ENCODE measurements around the gene GIMAP4.

Gene GIMAP4

GRCh38 chr7:150531704-150532103 lies 35.5 kb upstream of the GIMAP4 start:
- ChIA-PET CTCF (no interaction called here), POLR2A (no interaction called here)
- no peak for TF ChIP-seq ZNF600 (tag by site-specific recombination; IDR thresholded peaks at IDR 0.05)
- no peak for TF ChIP-seq ZEB2 (tag by site-specific recombination; IDR thresholded peaks at IDR 0.05)
- TF ChIP-seq INSM2 (tag by site-specific recombination; IDR thresholded peaks at IDR 0.05) = no peak
- TF ChIP-seq CTCF (tag by site-specific recombination; IDR thresholded peaks at IDR 0.05) = no peak
- TF ChIP-seq ZIC2 (tag by site-specific recombination; IDR thresholded peaks at IDR 0.05) = no peak
- no peak for TF ChIP-seq ZFP3 (tag by site-specific recombination; IDR thresholded peaks at IDR 0.05; ENCODE audit: low read depth)
- no peak for TF ChIP-seq ZNF311 (tag by site-specific recombination; IDR thresholded peaks at IDR 0.05; ENCODE audit: borderline replicate concordance)
- TF ChIP-seq BCL11A (tag by site-specific recombination; IDR thresholded peaks at IDR 0.05; ENCODE audit: low read depth) = no peak
- peak; percentile 56 for TF ChIP-seq ZNF529 (tag by site-specific recombination; IDR thresholded peaks at IDR 0.05; ENCODE audit: insufficient replicate concordance)
- TF ChIP-seq SETDB1 (IDR thresholded peaks at IDR 0.05; ENCODE audit: insufficient read length, low read length) = peak; percentile 54
- no peak for TF ChIP-seq ZNF248 (tag by site-specific recombination; IDR thresholded peaks at IDR 0.05)
- no peak for TF ChIP-seq ZNF169 (tag by site-specific recombination; IDR thresholded peaks at IDR 0.05)
- no peak for TF ChIP-seq SCRT2 (tag by site-specific recombination; IDR thresholded peaks at IDR 0.05)
- TF ChIP-seq KLF16 (tag by site-specific recombination; IDR thresholded peaks at IDR 0.05) = no peak
- no peak for TF ChIP-seq ZSCAN4 (tag by site-specific recombination; IDR thresholded peaks at IDR 0.05)
- no peak for TF ChIP-seq ZNF549 (tag by site-specific recombination; IDR thresholded peaks at IDR 0.05)
- H3K9me3 ChIP-seq (ENCODE audit: control insufficient read depth, insufficient read depth, low read depth, low read length) = no peaks in the 10 kb centered on the region
- no peak overlapping the region for H3K27ac ChIP-seq (ENCODE audit: extremely low read depth, low read depth, low read length)
- H3K36me3 ChIP-seq (ENCODE audit: control insufficient read depth in 2 of 2, insufficient read depth in 1 of 2, low read length in 2 of 2) = no peaks in the 10 kb centered on the region
- H3K4me3 ChIP-seq (ENCODE audit: low read depth, low read length) = no peak overlapping the region
- no peaks in the 10 kb centered on the region for H3K4me1 ChIP-seq (ENCODE audit: control insufficient read depth, insufficient read depth, low read length)

- ChIA-PET POLR2A (no interaction called here), CTCF (no interaction called here)
- Histone ChIP-seq H3K36me3 (ENCODE audit: control insufficient read depth in 2 of 2, insufficient read depth in 1 of 2, low read length in 2 of 2) (no peaks in the 10 kb centered on the region), H3K4me3 (ENCODE audit: low read depth, low read length) (no peak overlapping the region), H3K27ac (ENCODE audit: extremely low read depth, low read depth, low read length) (no peak overlapping the region), H3K9me3 (ENCODE audit: control insufficient read depth, insufficient read depth, low read depth, low read length) (no peaks in the 10 kb centered on the region), H3K4me1 (ENCODE audit: control insufficient read depth, insufficient read depth, low read length) (no peaks in the 10 kb centered on the region)
- no peak for TF ChIP-seq ZNF157 (tag by site-specific recombination; IDR thresholded peaks at IDR 0.05)
- peak; percentile 73 for TF ChIP-seq SETDB1 (IDR thresholded peaks at IDR 0.05; ENCODE audit: insufficient read length, low read length)
Measured at GRCh38 chr7:150538259-150538658, 28.9 kb upstream of the GIMAP4 start.

- no peaks in the 10 kb centered on the region for H3K36me3 ChIP-seq (ENCODE audit: control insufficient read depth in 2 of 2, insufficient read depth in 1 of 2, low read length in 2 of 2)
- no peaks in the 10 kb centered on the region for H3K4me1 ChIP-seq (ENCODE audit: control insufficient read depth, insufficient read depth, low read length)
- ChIA-PET POLR2A (no interaction called here), CTCF (no interaction called here)
- H3K9me3 ChIP-seq (ENCODE audit: control insufficient read depth, insufficient read depth, low read depth, low read length) = no peaks in the 10 kb centered on the region
- no peak overlapping the region for H3K4me3 ChIP-seq (ENCODE audit: low read depth, low read length)
- no peak overlapping the region for H3K27ac ChIP-seq (ENCODE audit: extremely low read depth, low read depth, low read length)
- no peak for TF ChIP-seq EGR2 (tag by site-specific recombination; IDR thresholded peaks at IDR 0.05; ENCODE audit: low read depth)
- TF ChIP-seq ZNF19 (tag by site-specific recombination; IDR thresholded peaks at IDR 0.05; ENCODE audit: low read depth) = no peak
- TF ChIP-seq ZNF701 (tag by site-specific recombination; IDR thresholded peaks at IDR 0.05) = no peak
- TF ChIP-seq REPIN1 (tag by site-specific recombination; IDR thresholded peaks at IDR 0.05; ENCODE audit: low read depth) = no peak
- TF ChIP-seq ZNF692 (tag by site-specific recombination; IDR thresholded peaks at IDR 0.05) = no peak
- no peak for TF ChIP-seq ZNF341 (tag by site-specific recombination; IDR thresholded peaks at IDR 0.05; ENCODE audit: low read depth)
- TF ChIP-seq ZNF350 (tag by site-specific recombination; IDR thresholded peaks at IDR 0.05) = no peak
- TF ChIP-seq ZNF658 (tag by site-specific recombination; IDR thresholded peaks at IDR 0.05) = no peak
- no peak for TF ChIP-seq ZNF76 (tag by site-specific recombination; IDR thresholded peaks at IDR 0.05; ENCODE audit: borderline replicate concordance, low read depth)
- TF ChIP-seq ZBTB26 (tag by site-specific recombination; optimal IDR thresholded peaks at IDR 0.05) = no peak
Measured at GRCh38 chr7:150553163-150553562, 14.0 kb upstream of the GIMAP4 start.
